Neuron (in vitro differentiated cells): ENCODE measurements around the gene ARRB1.

Experiments
- H2AFZ ChIP-seq: one replicate; pipeline ENCODE4 v1.6.1; 2013; ENCODE audit warnings: low read depth, mild to moderate bottlenecking, inconsistent platforms, low read length, moderate library complexity
- H3K27me3 ChIP-seq: one replicate; pipeline ENCODE4 v1.6.1; 2013; ENCODE audit warnings: low read length; ENCODE audit not compliant: insufficient read depth
- H3K36me3 ChIP-seq: one replicate; pipeline ENCODE4 v1.6.1; 2013; ENCODE audit warnings: low read length; ENCODE audit not compliant: insufficient read depth
- H3K4me1 ChIP-seq: one replicate; pipeline ENCODE4 v1.6.1; 2013; ENCODE audit warnings: low read length; ENCODE audit not compliant: insufficient read depth
- H3K4me3 ChIP-seq: 2 replicates; pipeline ENCODE4 v1.5.1; 2013; ENCODE audit warnings: mild to moderate bottlenecking, low read length, moderate library complexity
- H3K9me3 ChIP-seq: one replicate; pipeline ENCODE4 v1.6.1; 2013; ENCODE audit warnings: low read length

The ARRB1 gene

GRCh38 chr11:75264356-75264755 lies 87.1 kb downstream of the ARRB1 start:
- H3K36me3 ChIP-seq: no peaks in the 10 kb centered on the region
- H3K27me3 ChIP-seq: no peaks in the 10 kb centered on the region
- H3K9me3 ChIP-seq: no peaks in the 10 kb centered on the region
- H3K4me1 ChIP-seq: no peaks in the 10 kb centered on the region
- H3K4me3 ChIP-seq: no peak overlapping the region
- H2AFZ ChIP-seq: no peak overlapping the region

- no peaks in the 10 kb centered on the region for H3K36me3 ChIP-seq
- no peak overlapping the region for H3K4me3 ChIP-seq
- H2AFZ ChIP-seq: no peak overlapping the region
- no peaks in the 10 kb centered on the region for H3K4me1 ChIP-seq
- no peaks in the 10 kb centered on the region for H3K9me3 ChIP-seq
- no peaks in the 10 kb centered on the region for H3K27me3 ChIP-seq
These were observed 87.5 kb downstream of the ARRB1 start for GRCh38 chr11:75263944-75264349.

DNA sequence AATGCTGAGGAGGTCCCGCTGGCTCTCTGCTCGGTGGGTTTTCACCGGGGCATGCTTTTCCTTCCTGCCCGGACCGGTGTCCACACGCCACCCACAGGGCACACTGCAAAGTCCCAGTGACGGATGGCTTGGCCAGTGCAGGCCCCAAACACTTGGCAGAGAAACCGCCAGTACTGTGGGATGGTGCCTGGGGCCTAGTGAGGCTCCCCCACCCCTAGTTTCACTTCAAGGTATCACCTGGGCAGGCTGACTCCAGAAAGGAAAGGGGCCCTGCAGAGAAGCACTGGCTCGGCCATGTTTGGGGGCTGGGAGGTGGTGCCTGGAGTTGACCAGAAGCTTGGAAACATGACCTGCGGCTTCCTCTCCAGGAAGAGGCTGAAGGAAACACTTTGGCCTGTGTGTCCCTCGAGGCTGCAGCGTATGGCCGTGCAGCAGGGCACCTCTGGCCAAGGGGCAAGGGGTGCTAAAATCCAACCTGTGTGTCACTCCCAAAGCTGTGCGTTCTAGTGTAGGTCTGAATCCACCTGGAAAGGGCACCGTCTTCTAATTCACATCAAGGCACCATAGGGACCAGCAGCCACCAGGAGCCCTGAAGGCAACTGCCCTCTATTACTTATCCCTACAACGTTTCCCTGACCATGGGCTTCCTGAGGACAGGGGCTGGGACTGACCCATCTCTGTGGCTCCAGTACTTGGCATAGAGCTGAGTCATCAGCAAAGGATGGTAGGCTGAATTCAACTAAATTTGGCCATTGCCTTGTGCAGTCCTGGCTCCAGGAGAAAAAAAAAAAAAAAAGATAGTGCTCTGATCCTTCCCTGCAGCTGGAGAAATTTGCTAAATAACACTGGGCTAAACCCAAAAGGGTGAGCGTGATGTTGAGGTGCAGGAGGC lies 88.3 kb downstream of the ARRB1 start:
- Histone ChIP-seq H3K4me1 (no peaks in the 10 kb centered on the region), H3K27me3 (no peaks in the 10 kb centered on the region), H3K36me3 (no peaks in the 10 kb centered on the region), H2AFZ (no peak overlapping the region), H3K9me3 (no peaks in the 10 kb centered on the region), H3K4me3 (no peak overlapping the region)

DNA sequence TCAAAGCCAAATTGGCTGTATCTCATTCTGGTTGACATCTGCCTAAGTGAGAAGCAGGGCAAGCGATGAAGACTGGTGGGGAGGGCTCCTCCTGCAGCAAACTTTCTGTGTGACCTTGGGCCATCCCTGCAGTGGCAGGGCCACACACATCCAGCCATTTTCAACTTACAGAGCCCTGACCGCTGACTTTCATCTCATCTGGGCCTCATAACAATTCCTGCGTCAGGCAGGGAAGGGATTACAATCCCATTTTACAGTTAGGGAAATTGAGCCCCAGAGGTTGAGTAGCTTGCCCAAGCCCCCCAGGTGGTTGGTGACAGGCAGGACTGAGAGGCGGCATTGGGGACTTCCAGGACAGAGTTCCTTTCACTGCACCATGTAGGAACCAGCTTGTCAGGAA lies 89.0 kb downstream of the ARRB1 start:
- no peak overlapping the region for H3K4me3 ChIP-seq
- no peak overlapping the region for H2AFZ ChIP-seq
- H3K9me3 ChIP-seq: no peaks in the 10 kb centered on the region
- no peaks in the 10 kb centered on the region for H3K4me1 ChIP-seq
- H3K36me3 ChIP-seq: no peaks in the 10 kb centered on the region
- H3K27me3 ChIP-seq: no peaks in the 10 kb centered on the region

GRCh38 chr11:75261902-75262361 lies 89.5 kb downstream of the ARRB1 start:
- Histone ChIP-seq H3K4me3 (no peak overlapping the region), H3K9me3 (no peaks in the 10 kb centered on the region), H3K4me1 (no peaks in the 10 kb centered on the region), H2AFZ (no peak overlapping the region), H3K36me3 (no peaks in the 10 kb centered on the region), H3K27me3 (no peaks in the 10 kb centered on the region)

DNA sequence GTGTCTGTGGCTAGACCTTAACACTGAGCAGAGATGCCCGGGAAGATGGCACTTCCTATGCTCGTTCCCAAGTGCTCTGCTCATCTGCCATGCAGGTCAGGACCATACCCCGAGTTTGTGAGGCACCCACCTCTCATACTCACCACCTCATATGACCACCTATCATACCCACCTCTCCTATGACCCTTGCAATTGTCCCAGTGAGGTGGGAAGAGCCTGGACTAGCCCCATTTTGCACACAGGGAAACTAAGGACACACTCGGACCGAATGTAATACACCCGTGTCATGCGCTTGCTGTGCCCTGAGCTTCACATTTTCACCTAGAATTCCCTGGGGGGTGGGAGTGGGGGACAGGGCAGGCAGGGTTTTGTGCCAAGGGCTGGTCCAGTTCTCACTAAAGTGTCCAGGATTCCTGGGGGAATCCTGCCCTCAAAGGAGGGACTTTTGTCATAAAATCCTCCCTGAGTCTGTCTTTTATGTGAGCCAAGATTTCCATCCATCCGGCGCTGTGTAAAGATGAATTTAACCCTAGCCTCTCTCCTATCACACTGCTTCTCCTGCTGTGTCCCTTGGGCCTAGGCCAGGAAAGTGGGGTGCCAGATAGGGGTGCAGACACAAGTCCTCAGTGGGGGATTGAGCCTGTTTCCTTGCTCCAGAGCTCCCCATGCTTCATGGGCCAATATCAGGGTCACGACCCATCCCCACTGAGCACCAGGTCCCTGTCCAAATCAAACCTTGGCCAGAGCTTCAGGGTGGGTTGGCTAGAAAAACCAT lies 90.9 kb downstream of the ARRB1 start:
- H3K4me3 ChIP-seq: no peak overlapping the region
- no peaks in the 10 kb centered on the region for H3K36me3 ChIP-seq

GRCh38 chr11:75254326-75254725 lies 97.1 kb downstream of the ARRB1 start:
- no peaks in the 10 kb centered on the region for H3K4me1 ChIP-seq
- H2AFZ ChIP-seq: no peak overlapping the region
- no peaks in the 10 kb centered on the region for H3K36me3 ChIP-seq
- H3K9me3 ChIP-seq: peaks cover 3% of the 10 kb centered on the region
- no peak overlapping the region for H3K4me3 ChIP-seq
- H3K27me3 ChIP-seq: no peaks in the 10 kb centered on the region

More for the DNA sequence above, 90.9 kb downstream of the ARRB1 start:
- Histone ChIP-seq H3K27me3 (no peaks in the 10 kb centered on the region), H2AFZ (no peak overlapping the region), H3K4me1 (no peaks in the 10 kb centered on the region), H3K9me3 (no peaks in the 10 kb centered on the region)

DNA sequence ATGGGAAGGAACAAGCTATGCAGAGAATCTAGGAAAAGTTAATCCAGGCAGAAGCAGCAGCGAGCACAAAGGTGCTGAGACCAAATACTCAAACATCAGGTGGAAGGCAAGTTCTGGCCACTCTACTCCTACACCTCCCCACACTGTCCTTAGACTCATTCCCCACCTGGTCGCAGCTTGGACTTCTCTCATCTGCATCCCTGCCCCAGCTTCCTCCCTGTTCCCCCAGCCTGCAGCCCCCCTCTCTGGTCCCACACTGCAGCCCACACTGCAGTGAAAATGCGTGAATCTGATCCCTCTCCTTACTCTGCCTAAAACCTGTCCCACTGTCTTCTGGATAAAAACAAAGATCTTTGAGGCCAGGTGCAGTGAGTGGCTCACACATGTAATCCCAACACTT lies 101.8 kb downstream of the ARRB1 start:
- H3K27me3 ChIP-seq: peaks cover 6% of the 10 kb centered on the region

GRCh38 chr11:75248924-75249256 lies 102.6 kb downstream of the ARRB1 start:
- peaks cover 6% of the 10 kb centered on the region for H3K27me3 ChIP-seq

More for the DNA sequence above, 101.8 kb downstream of the ARRB1 start:
- no peaks in the 10 kb centered on the region for H3K4me1 ChIP-seq
- H3K9me3 ChIP-seq: peaks cover 3% of the 10 kb centered on the region
- H2AFZ ChIP-seq: no peak overlapping the region
- H3K36me3 ChIP-seq: no peaks in the 10 kb centered on the region
- H3K4me3 ChIP-seq: no peak overlapping the region

GRCh38 chr11:75246671-75247350 lies 104.7 kb downstream of the ARRB1 start:
- Histone ChIP-seq H3K4me3 (no peak overlapping the region), H3K9me3 (no peaks in the 10 kb centered on the region), H3K36me3 (no peaks in the 10 kb centered on the region), H2AFZ (no peak overlapping the region), H3K4me1 (no peaks in the 10 kb centered on the region), H3K27me3 (peaks cover 9% of the 10 kb centered on the region)

More at GRCh38 chr11:75248924-75249256, 102.6 kb downstream of the ARRB1 start:
- Histone ChIP-seq H2AFZ (no peak overlapping the region), H3K9me3 (peaks cover 3% of the 10 kb centered on the region), H3K4me3 (no peak overlapping the region), H3K4me1 (no peaks in the 10 kb centered on the region), H3K36me3 (no peaks in the 10 kb centered on the region)

- no peaks in the 10 kb centered on the region for H3K9me3 ChIP-seq
- peaks cover 9% of the 10 kb centered on the region for H3K27me3 ChIP-seq
- no peaks in the 10 kb centered on the region for H3K36me3 ChIP-seq
- no peaks in the 10 kb centered on the region for H3K4me1 ChIP-seq
- no peak overlapping the region for H2AFZ ChIP-seq
- no peak overlapping the region for H3K4me3 ChIP-seq
These were observed 105.3 kb downstream of the ARRB1 start for GRCh38 chr11:75246006-75246670.

- H2AFZ ChIP-seq: no peak overlapping the region
- no peak overlapping the region for H3K4me3 ChIP-seq
- H3K4me1 ChIP-seq: no peaks in the 10 kb centered on the region
- no peaks in the 10 kb centered on the region for H3K36me3 ChIP-seq
- H3K9me3 ChIP-seq: no peaks in the 10 kb centered on the region
- peaks cover 11% of the 10 kb centered on the region for H3K27me3 ChIP-seq
These were observed 106.0 kb downstream of the ARRB1 start for GRCh38 chr11:75245356-75246005.
